ENCODE data around the gene RBM43. TPM values are rescaled to one million over a fixed set of nuclear protein-coding genes. Genes with fewer than 3 reads are reported as not detected.

RBM43 gene
- total and polyA plus RNA-seq, 9 of the 15 experiments (the other 6 are each of a cell fraction or from before 2014, with no cell fraction given): 1.3 to 6.9 (median 3.8) TPM

GRCh38 chr2:151243468-151243867, 18.2 kb downstream of the RBM43 start (continued):
- TF ChIP-seq ZNF592 (IDR thresholded peaks at IDR 0.05) (0 out of 2 replicates have a peak, but pooled peaks have one; percentile 57), ZNF589 (CRISPR knock-in tag; IDR thresholded peaks at IDR 0.05; ENCODE audit: low read depth) (0 out of 2 replicates have a peak, but pooled peaks have one; percentile 52), ZNF277 (CRISPR knock-in tag; IDR thresholded peaks at IDR 0.05; ENCODE audit: borderline replicate concordance) (no peak), MAX (CRISPR knock-in tag; IDR thresholded peaks at IDR 0.05) (no peak), ZNF184 (CRISPR knock-in tag; IDR thresholded peaks at IDR 0.05) (no peak), ZNF311 (CRISPR knock-in tag; IDR thresholded peaks at IDR 0.05) (peak; percentile 54; the same call in 1 of the 2 replicates), GTF2A2 (tag; IDR thresholded peaks at IDR 0.05) (peak; percentile 86), FOXJ3 (CRISPR knock-in tag; IDR thresholded peaks at IDR 0.05) (no peak), VEZF1 (CRISPR knock-in tag; IDR thresholded peaks at IDR 0.05) (no peak), SETDB1 (IDR thresholded peaks at IDR 0.05; ENCODE audit: low read length) (no peak), SP2 (IDR thresholded peaks at IDR 0.05; ENCODE audit: extremely low read depth, low read depth, low read length, poor library complexity, severe bottlenecking) (no peak), SFPQ (IDR thresholded peaks at IDR 0.05; ENCODE audit: low read depth, low read length) (no peak), NFE2 (IDR thresholded peaks at IDR 0.05; ENCODE audit: low read depth) (no peak), ZNF699 (CRISPR knock-in tag; IDR thresholded peaks at IDR 0.05; ENCODE audit: insufficient replicate concordance) (no peak), NONO (IDR thresholded peaks at IDR 0.05; ENCODE audit: low read depth in 2 of 2, low read length in 1 of 2) (no peak), SMARCA5 (IDR thresholded peaks at IDR 0.05) (no peak), PTTG1 (tag; IDR thresholded peaks at IDR 0.05; ENCODE audit: low read depth) (peak; percentile 55; the same call in 1 of the 2 replicates), ZNF780A (CRISPR knock-in tag; IDR thresholded peaks at IDR 0.05) (no peak), SIX5 (IDR thresholded peaks at IDR 0.05; ENCODE audit: borderline replicate concordance in 1 of 2, insufficient read depth in 1 of 2, low read depth in 1 of 2, low read length in 2 of 2) (no peak)

Data from K562 (cell line).